Neural progenitor cell (in vitro differentiated cells): ENCODE measurements around the gene PCSK4. TPM values are rescaled to one million over a fixed set of nuclear protein-coding genes. Genes with fewer than 3 reads are reported as not detected.
"Not testable (repeated sequence)": the region's sequence is repeated elsewhere in the genome, so short reads cannot be mapped to it uniquely, and the experiment has no call there.

ENCODE experiments used
- DNase-seq: peaks from one replicate; pipeline ENCODE4 v3.0.0-alpha.2; 2016; ENCODE audit warnings: low spot score
- H2AFZ ChIP-seq: fragments of 200-600 bp; sonication (generic); replicated peaks from 2 replicates; pipeline ENCODE4 v1.6.1; 2016; ENCODE audit warnings: antibody characterized with exemption
- H3F3A ChIP-seq: fragments of 200-600 bp; sonication (generic); 2 replicates; pipeline ENCODE4 v1.6.1; 2016; ENCODE audit warnings: antibody characterized with exemption, low read depth
- H3K27ac ChIP-seq: fragments of 200-600 bp; sonication (generic); 2 replicates; pipeline ENCODE4 v1.5.1; 2016; ENCODE audit warnings: mild to moderate bottlenecking
- H3K27me3 ChIP-seq: fragments of 200-600 bp; sonication (generic); 2 replicates; pipeline ENCODE4 v1.6.1; 2016; ENCODE audit warnings: mild to moderate bottlenecking, moderate library complexity
- H3K36me3 ChIP-seq: fragments of 200-600 bp; sonication (generic); 2 replicates; pipeline ENCODE4 v1.5.1; 2016
- H3K4me1 ChIP-seq: fragments of 200-600 bp; sonication (generic); 2 replicates; pipeline ENCODE4 v1.6.1; 2016; ENCODE audit warnings: mixed run types
- H3K4me2 ChIP-seq: fragments of 200-600 bp; sonication (generic); 2 replicates; pipeline ENCODE4 v1.6.1; 2016
- H3K4me3 ChIP-seq: fragments of 200-600 bp; sonication (generic); 2 replicates; pipeline ENCODE4 v1.5.1; 2016
- H3K79me2 ChIP-seq: fragments of 200-600 bp; sonication (generic); 2 replicates; pipeline ENCODE4 v1.6.1; 2016; ENCODE audit warnings: low read depth
- H3K9ac ChIP-seq: fragments of 200-600 bp; sonication (generic); 2 replicates; pipeline ENCODE4 v1.6.1; 2016
- H3K9me3 ChIP-seq: fragments of 200-600 bp; sonication (generic); 2 replicates; pipeline ENCODE4 v1.5.1; 2016; ENCODE audit warnings: low read depth
- H4K20me1 ChIP-seq: fragments of 200-600 bp; sonication (generic); 2 replicates; pipeline ENCODE4 v1.6.1; 2016; ENCODE audit warnings: low read depth
- H3K27ac Mint-ChIP-seq: 3 replicates; pipeline ENCODE4 v1.8.0; 2021; ENCODE audit warnings: mixed read lengths
- H3K27me3 Mint-ChIP-seq: 2 replicates; pipeline ENCODE4 v1.8.0; 2022; ENCODE audit warnings: low read depth, mild to moderate bottlenecking, inconsistent platforms, moderate library complexity, mixed read lengths; ENCODE audit not compliant: insufficient read depth
- H3K36me3 Mint-ChIP-seq: 3 replicates; pipeline ENCODE4 v1.8.0; 2021; ENCODE audit warnings: mixed read lengths
- H3K4me1 Mint-ChIP-seq: 3 replicates; pipeline ENCODE4 v1.8.0; 2021; ENCODE audit warnings: mixed read lengths
- H3K4me3 Mint-ChIP-seq: 3 replicates; pipeline ENCODE4 v1.8.0; 2021; ENCODE audit warnings: mild to moderate bottlenecking, moderate library complexity, mixed read lengths
- H3K9me3 Mint-ChIP-seq: 3 replicates; pipeline ENCODE4 v1.8.0; 2020; ENCODE audit warnings: mixed read lengths
- EZH2 ChIP-seq: fragments of 200-600 bp; sonication (generic); IDR thresholded peaks from 2 replicates; pipeline ENCODE4 v1.6.1; 2017; ENCODE audit warnings: antibody characterized with exemption, mild to moderate bottlenecking, moderate library complexity
- EZH2phosphoT487 ChIP-seq: fragments of 200-600 bp; sonication (generic); IDR thresholded peaks from 2 replicates; pipeline ENCODE4 v1.6.1; 2017; ENCODE audit warnings: antibody characterized with exemption
- total RNA-seq: library from RNA; depleted of rRNA; stranded (reverse); fragments of >200 nt; gene quantifications from 2 replicates; pipeline ENCODE4 v1.2.3, GENCODE V29; 2015; ENCODE audit warnings: low replicate concordance
- TF ChIP-seq, protein P1 (sequence below): fragments of 200-600 bp; sonication (generic); IDR thresholded peaks from 2 replicates; pipeline ENCODE4 v1.5.1; 2017; ENCODE audit warnings: antibody characterized with exemption, mild to moderate bottlenecking

The PCSK4 gene
- total RNA-seq, 1 donor from 2014 or later: 3.6 TPM

DNA sequence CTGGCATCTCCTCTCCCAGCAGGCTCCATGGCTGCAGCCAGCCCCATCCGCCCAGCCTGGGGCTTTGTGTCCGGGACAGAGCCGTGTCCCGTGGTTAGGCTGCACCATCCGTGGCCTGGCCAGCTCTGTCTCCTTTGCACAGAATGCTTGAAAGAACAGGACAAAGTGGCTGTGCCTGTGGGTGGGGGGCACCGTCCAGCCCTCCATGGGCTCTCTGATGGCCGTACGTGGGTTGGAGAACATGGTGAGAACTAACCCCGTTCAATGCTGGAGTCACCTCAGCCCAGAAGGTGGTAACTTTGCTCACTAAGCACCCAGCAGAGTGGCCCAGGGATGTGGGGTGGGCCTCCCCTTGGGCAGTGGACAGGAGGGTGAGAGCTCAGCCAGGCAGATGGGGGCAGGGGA lies 49.1 kb downstream of the PCSK4 start:
- no peak overlapping the region for H3K4me2 ChIP-seq

DNA sequence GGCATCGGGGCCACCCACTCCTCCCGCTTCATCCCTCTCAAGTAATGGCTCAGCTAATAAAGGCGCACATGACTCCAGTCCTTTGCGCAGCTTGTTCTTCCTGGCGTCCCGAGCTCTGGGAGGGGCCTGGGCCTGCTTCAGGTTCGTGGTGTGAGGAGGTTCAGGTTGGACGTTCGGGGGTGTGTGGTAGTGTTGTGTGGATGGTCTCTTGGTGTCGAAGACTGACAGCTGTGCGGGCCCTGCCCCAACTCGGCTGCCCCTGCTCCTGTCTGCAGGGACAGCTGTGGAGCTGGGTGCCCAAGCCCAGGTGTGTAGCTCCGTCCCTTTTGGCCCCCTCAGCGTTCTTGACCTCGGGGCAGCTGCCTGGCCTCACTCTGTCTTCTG lies 49.7 kb downstream of the PCSK4 start:
- DNase-seq: no peak
- peaks cover 11% of the 10 kb centered on the region for H3K36me3 ChIP-seq
- H3K36me3 Mint-ChIP-seq: peaks cover 30% of the 10 kb centered on the region
- H3K4me3 Mint-ChIP-seq: peak overlapping the region; percentile 97
- peaks cover 78% of the 10 kb centered on the region for H4K20me1 ChIP-seq
- H3K9me3 Mint-ChIP-seq: no peaks in the 10 kb centered on the region
- H3K4me2 ChIP-seq: no peak overlapping the region
- H3K27me3 ChIP-seq: peaks cover 14% of the 10 kb centered on the region
- peaks cover 88% of the 10 kb centered on the region for H3F3A ChIP-seq
- peaks cover 21% of the 10 kb centered on the region for H3K4me1 Mint-ChIP-seq
- no peak overlapping the region for H3K9ac ChIP-seq
- no peak for TF ChIP-seq EZH2phosphoT487
- TF ChIP-seq EZH2: no peak
- TF ChIP-seq, protein P1, sequence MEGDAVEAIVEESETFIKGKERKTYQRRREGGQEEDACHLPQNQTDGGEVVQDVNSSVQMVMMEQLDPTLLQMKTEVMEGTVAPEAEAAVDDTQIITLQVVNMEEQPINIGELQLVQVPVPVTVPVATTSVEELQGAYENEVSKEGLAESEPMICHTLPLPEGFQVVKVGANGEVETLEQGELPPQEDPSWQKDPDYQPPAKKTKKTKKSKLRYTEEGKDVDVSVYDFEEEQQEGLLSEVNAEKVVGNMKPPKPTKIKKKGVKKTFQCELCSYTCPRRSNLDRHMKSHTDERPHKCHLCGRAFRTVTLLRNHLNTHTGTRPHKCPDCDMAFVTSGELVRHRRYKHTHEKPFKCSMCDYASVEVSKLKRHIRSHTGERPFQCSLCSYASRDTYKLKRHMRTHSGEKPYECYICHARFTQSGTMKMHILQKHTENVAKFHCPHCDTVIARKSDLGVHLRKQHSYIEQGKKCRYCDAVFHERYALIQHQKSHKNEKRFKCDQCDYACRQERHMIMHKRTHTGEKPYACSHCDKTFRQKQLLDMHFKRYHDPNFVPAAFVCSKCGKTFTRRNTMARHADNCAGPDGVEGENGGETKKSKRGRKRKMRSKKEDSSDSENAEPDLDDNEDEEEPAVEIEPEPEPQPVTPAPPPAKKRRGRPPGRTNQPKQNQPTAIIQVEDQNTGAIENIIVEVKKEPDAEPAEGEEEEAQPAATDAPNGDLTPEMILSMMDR: no peak
- no peak overlapping the region for H3K27ac Mint-ChIP-seq
- peaks cover 7% of the 10 kb centered on the region for H3K4me1 ChIP-seq
- H3K27ac ChIP-seq: no peak overlapping the region
- no peak overlapping the region for H2AFZ ChIP-seq
- H3K27me3 Mint-ChIP-seq: peaks cover 10% of the 10 kb centered on the region
- no peak overlapping the region for H3K4me3 ChIP-seq
- H3K79me2 ChIP-seq: peaks cover 35% of the 10 kb centered on the region
- H3K9me3 ChIP-seq: no peaks in the 10 kb centered on the region

More for the DNA sequence above, 49.1 kb downstream of the PCSK4 start:
- peaks cover 21% of the 10 kb centered on the region for H3K4me1 Mint-ChIP-seq
- H3F3A ChIP-seq: peaks cover 87% of the 10 kb centered on the region
- peaks cover 11% of the 10 kb centered on the region for H3K36me3 ChIP-seq
- no peak overlapping the region for H3K27ac ChIP-seq
- no peaks in the 10 kb centered on the region for H3K9me3 ChIP-seq
- H3K4me3 ChIP-seq: no peak overlapping the region
- peaks cover 25% of the 10 kb centered on the region for H3K36me3 Mint-ChIP-seq
- DNase-seq: no peak
- H3K79me2 ChIP-seq: peaks cover 35% of the 10 kb centered on the region
- H3K4me1 ChIP-seq: peaks cover 7% of the 10 kb centered on the region
- peaks cover 20% of the 10 kb centered on the region for H3K27me3 ChIP-seq
- H3K4me3 Mint-ChIP-seq: peak overlapping the region; percentile 97
- H4K20me1 ChIP-seq: peaks cover 77% of the 10 kb centered on the region
- no peak overlapping the region for H3K9ac ChIP-seq
- H3K27me3 Mint-ChIP-seq: peaks cover 10% of the 10 kb centered on the region
- H3K9me3 Mint-ChIP-seq: no peaks in the 10 kb centered on the region
- H2AFZ ChIP-seq: no peak overlapping the region
- TF ChIP-seq, protein P1: no peak
- TF ChIP-seq EZH2 (no peak), EZH2phosphoT487 (no peak)
- no peak overlapping the region for H3K27ac Mint-ChIP-seq

DNA sequence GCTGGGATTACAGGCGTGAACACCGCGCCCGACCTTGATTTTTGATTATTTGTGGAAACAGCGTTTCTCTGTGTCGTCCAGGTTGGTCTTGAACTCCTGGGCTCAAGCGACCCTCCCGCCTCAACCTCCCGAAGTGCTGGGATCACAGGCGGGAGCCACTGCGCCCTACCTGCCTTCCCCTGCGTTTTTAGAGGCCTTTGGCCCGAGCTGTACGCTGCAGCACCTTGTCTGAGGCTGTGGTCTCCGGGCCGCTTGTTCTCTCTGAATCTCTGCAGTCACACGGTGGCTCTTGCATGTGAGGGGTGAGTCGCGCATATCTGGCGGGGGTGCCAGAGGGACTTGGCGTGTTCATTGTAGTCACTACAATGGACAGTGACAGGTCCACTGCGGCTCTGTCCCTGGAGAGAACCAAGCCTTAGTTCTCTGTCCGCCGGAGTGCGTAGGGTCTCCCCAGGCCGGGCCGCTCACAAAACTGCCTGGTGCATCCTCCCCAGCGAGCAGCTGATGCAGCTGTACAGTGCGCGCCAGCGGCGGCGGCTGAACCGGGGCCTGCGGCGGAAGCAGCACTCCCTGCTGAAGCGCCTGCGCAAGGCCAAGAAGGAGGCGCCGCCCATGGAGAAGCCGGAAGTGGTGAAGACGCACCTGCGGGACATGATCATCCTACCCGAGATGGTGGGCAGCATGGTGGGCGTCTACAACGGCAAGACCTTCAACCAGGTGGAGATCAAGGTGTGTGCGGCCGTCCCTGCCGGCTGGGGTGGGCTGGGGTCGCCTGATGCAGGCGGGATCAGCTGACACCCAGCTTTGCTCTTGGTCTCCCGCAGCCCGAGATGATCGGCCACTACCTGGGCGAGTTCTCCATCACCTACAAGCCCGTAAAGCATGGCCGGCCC lies 50.4 kb downstream of the PCSK4 start:
- Mint-ChIP-seq H3K4me1 (peaks cover 24% of the 10 kb centered on the region), H3K36me3 (peaks cover 33% of the 10 kb centered on the region), H3K27me3 (peaks cover 10% of the 10 kb centered on the region), H3K27ac (peak overlapping the region; percentile 42), H3K4me3 (peak overlapping the region; percentile 97)
- Histone ChIP-seq H3F3A (peaks cover 88% of the 10 kb centered on the region), H3K36me3 (peaks cover 11% of the 10 kb centered on the region), H3K4me2 (peak overlapping the region; percentile 97), H4K20me1 (peaks cover 80% of the 10 kb centered on the region), H3K79me2 (peaks cover 35% of the 10 kb centered on the region), H3K9ac (peak overlapping the region; percentile 100), H3K4me3 (peak overlapping the region; percentile 90)
- peak; percentile 24 for DNase-seq
- H3K9me3 Mint-ChIP-seq, H3K9me3 ChIP-seq, H3K27ac ChIP-seq, H3K4me1 ChIP-seq, H2AFZ ChIP-seq, H3K27me3 ChIP-seq: not testable (repeated sequence)

DNA sequence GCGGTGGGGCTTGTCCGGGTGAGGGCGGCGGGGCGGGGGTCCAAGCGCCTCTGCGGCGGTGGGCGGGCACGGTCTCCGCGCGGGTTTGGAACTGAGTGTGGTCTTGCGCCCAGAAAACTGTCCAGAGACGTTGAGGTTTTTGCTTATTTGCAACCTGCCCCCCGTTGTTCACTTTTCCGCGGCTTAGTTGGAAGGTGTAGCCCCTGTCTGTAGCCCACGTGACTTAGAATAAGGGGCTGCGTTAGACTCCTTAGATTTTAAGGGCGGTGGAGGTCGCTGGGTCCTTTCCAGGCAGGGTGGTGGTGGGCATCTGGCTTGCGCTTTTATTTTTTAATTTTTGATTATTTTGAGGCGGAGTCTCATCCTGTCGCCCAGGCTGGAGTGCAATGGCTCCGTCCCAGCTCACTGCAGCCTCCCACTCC lies 51.2 kb downstream of the PCSK4 start:
- Histone ChIP-seq H4K20me1 (peaks cover 75% of the 10 kb centered on the region), H3K4me1 (peaks cover 7% of the 10 kb centered on the region), H3K9ac (peak overlapping the region; percentile 100), H3K79me2 (peaks cover 35% of the 10 kb centered on the region), H3F3A (peaks cover 83% of the 10 kb centered on the region), H3K27me3 (peaks cover under 1% of the 10 kb centered on the region), H3K4me2 (peak overlapping the region; percentile 97), H2AFZ (no peak overlapping the region), H3K4me3 (peak overlapping the region; percentile 90), H3K36me3 (peaks cover 11% of the 10 kb centered on the region), H3K27ac (peak overlapping the region; percentile 98), H3K9me3 (no peaks in the 10 kb centered on the region)
- TF ChIP-seq EZH2phosphoT487 (no peak), EZH2 (no peak)
- TF ChIP-seq, protein P1: no peak
- peaks cover 10% of the 10 kb centered on the region for H3K27me3 Mint-ChIP-seq
- peak overlapping the region; percentile 97 for H3K4me3 Mint-ChIP-seq
- H3K9me3 Mint-ChIP-seq: no peaks in the 10 kb centered on the region
- peak; percentile 45 for DNase-seq
- peaks cover 21% of the 10 kb centered on the region for H3K4me1 Mint-ChIP-seq
- peaks cover 33% of the 10 kb centered on the region for H3K36me3 Mint-ChIP-seq
- no peak overlapping the region for H3K27ac Mint-ChIP-seq
